Bronchus fibroblast of lung (primary cell): ENCODE data around the gene ZNF260. TPM values are rescaled to one million over a fixed set of nuclear protein-coding genes. Genes with fewer than 3 reads are reported as not detected.

Experiments
- total RNA-seq: library from RNA; depleted of rRNA; stranded (reverse); fragments of >200 nt; gene quantifications from 2 replicates; pipeline ENCODE4 v1.2.3, GENCODE V29; 2015

Gene ZNF260
- total RNA-seq, result 6.5 and 6.6 TPM in 2 replicates

DNA sequence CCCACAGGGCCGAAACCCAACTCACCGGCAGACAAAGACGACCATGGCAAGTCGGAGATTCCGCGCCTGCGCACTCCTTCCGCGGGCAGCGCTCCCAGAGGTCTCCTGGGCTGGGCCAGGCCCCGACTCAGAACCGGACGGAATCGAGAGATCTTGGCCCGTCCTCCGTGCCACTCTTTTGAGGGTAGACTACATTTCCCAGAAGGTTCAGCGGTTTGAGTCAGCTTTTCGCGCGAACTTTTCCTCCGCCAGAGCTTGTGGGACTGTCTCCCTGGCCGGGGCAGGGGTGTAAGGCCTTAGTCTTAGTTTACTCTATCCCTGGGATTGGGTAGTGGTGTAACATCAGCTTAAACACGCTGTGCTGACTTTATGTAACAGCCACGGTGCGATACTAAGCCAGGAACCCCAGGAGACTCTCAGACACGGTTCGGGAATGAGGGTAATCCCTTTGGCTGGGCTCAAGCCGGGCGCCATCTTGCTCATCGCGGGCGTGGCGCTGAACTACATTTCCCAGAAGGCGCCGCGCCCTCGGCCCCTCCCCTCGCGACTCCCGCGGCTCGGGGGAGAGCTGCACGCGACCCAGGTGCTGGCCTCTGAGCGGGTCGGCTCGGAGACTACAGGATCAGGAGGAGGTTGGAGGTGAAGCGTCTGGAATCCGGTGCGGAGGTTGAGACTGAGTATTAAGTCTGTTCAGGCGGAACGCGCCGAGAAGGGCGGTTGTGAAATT is at the start of gene ZNF260:
TSS of gene ZNF260 (minus strand) at position 78 of the 727 bp plus-strand sequence. CDS start 13,033 bp downstream, outside the sequence.

GRCh38 chr19:36573020-36573894 is 45.2 kb upstream of the ZNF260 start, which contains the start of gene ZNF529:
ZNF529 (minus strand) TSS chr19:36573292; CDS start chr19:36572346, 946 bp downstream.

DNA sequence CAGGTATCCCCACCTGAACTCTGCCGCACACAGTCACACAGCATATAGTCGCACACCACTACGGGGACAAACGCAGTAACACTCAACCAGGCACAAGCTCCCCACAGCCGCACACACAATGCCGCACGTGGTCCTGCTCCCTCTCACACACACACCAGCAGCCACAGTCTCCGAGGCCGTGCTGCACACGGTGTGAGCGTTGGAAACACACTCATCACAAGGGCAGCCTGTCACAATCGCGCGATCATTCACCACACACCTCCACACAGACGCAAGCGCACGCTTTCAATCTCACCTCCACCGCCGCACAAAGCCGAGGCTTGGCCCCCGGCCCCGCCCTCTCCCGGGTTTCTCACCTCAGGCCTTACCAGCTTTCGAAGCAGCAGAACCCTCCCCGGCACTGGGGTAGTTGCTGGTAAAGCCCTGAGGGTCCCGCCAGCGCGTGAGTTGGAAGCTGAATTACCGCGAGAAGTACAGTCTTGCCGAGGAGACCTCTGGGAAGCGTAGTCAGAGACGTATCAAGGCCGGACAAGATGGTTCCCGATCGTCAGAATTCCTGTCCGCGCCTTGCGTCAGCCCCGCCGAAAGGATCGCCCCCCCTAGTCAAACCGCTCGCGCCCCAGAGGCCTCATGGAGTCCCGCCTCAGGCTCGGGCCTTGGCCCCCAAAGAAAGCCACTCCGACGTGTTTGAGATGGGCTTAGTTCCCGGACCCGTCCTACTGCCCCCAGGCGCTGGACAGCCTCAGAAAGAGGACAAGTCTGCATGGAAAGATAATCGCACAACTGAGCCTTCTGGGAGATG is 38.8 kb downstream of the ZNF260 start, which contains the start of gene ZNF566:
TSS of gene ZNF566 (minus strand) at position 444 of the 802 bp plus-strand sequence. CDS start 13,004 bp downstream, outside the sequence.

Other genes starting within 250 kb of the ZNF260 start
- gene ZFP14, start 149.1 kb downstream of the ZNF260 start, total RNA-seq, result 0.84 and 1.0 TPM in 2 replicates
- 1.8 and 2.4 TPM in 2 replicates for gene ZFP82, start 109.6 kb downstream of the ZNF260 start, total RNA-seq
- 2.8 and 3.4 TPM in 2 replicates for gene ZNF566, start 38.7 kb downstream of the ZNF260 start, total RNA-seq
- 4.2 and 7.6 TPM in 2 replicates for gene ZNF529, start 45.0 kb upstream of the ZNF260 start, total RNA-seq
- gene ZNF382, start 77.0 kb upstream of the ZNF260 start, total RNA-seq, result 5.4 and 6.2 TPM in 2 replicates
- gene ZNF461, start 138.6 kb upstream of the ZNF260 start, total RNA-seq, result 2.7 and 4.5 TPM in 2 replicates
- gene ZNF567, start 159.3 kb upstream of the ZNF260 start, total RNA-seq, result 2.4 and 2.7 TPM in 2 replicates
- 1.8 and 4.3 TPM in 2 replicates for gene ZNF850, start 244.5 kb upstream of the ZNF260 start, total RNA-seq